ENCODE measurements around the gene RUSF1.
"Not testable (repeated sequence)": the region's sequence is repeated elsewhere in the genome, so short reads cannot be mapped to it uniquely, and the experiment has no call there.

The RUSF1 gene

GRCh38 chr16:31507929-31508705 lies at the start of gene RUSF1:
RUSF1 (minus strand) TSS chr16:31508391; CDS start chr16:31508373, 18 bp downstream.
- in situ Hi-C loops (cut with MboI; ENCODE audit: low sequenced_read_pairs): no loop called here

- in situ Hi-C loops (cut with MboI; ENCODE audit: low sequenced_read_pairs): no loop called here
These were observed 34.6 kb upstream of the RUSF1 start for GRCh38 chr16:31542763-31543162.

- in situ Hi-C loops (cut with MboI; ENCODE audit: low sequenced_read_pairs): not testable (repeated sequence)
These were observed 31.6 kb upstream of the RUSF1 start for GRCh38 chr16:31539762-31540161.

GRCh38 chr16:31538243-31538598 lies 30.0 kb upstream of the RUSF1 start:
- in situ Hi-C loops (cut with MboI; ENCODE audit: low sequenced_read_pairs): not testable (repeated sequence)

GRCh38 chr16:31537362-31538242 lies 29.4 kb upstream of the RUSF1 start:
- in situ Hi-C loops (cut with MboI; ENCODE audit: low sequenced_read_pairs): no loop called here

GRCh38 chr16:31536804-31537361 lies 28.7 kb upstream of the RUSF1 start:
- in situ Hi-C loops (cut with MboI; ENCODE audit: low sequenced_read_pairs): no loop called here

- in situ Hi-C loops (cut with MboI; ENCODE audit: low sequenced_read_pairs): no loop called here
These were observed 27.5 kb upstream of the RUSF1 start for GRCh38 chr16:31535737-31536136.

- in situ Hi-C loops (cut with MboI; ENCODE audit: low sequenced_read_pairs): no loop called here
These were observed 24.7 kb upstream of the RUSF1 start for GRCh38 chr16:31532896-31533295.

- in situ Hi-C loops (cut with MboI; ENCODE audit: low sequenced_read_pairs): no loop called here
These were observed 23.9 kb upstream of the RUSF1 start for GRCh38 chr16:31532120-31532519.

GRCh38 chr16:31531096-31531495 lies 22.9 kb upstream of the RUSF1 start:
- in situ Hi-C loops (cut with MboI; ENCODE audit: low sequenced_read_pairs): no loop called here

- in situ Hi-C loops (cut with MboI; ENCODE audit: low sequenced_read_pairs): no loop called here
These were observed 22.2 kb upstream of the RUSF1 start for GRCh38 chr16:31530405-31530804.

GRCh38 chr16:31529937-31530312 lies 21.7 kb upstream of the RUSF1 start:
- in situ Hi-C loops (cut with MboI; ENCODE audit: low sequenced_read_pairs): no loop called here

GRCh38 chr16:31529108-31529936 lies 21.1 kb upstream of the RUSF1 start:
- in situ Hi-C loops (cut with MboI; ENCODE audit: low sequenced_read_pairs): no loop called here

GRCh38 chr16:31528523-31529107 lies 20.4 kb upstream of the RUSF1 start:
- in situ Hi-C loops (cut with MboI; ENCODE audit: low sequenced_read_pairs): no loop called here

- in situ Hi-C loops (cut with MboI; ENCODE audit: low sequenced_read_pairs): no loop called here
These were observed 19.6 kb upstream of the RUSF1 start, which contains the start of gene AHSP for GRCh38 chr16:31527734-31528274. AHSP (plus strand) TSS chr16:31527900; CDS start chr16:31528140, 240 bp downstream.

- in situ Hi-C loops (cut with MboI; ENCODE audit: low sequenced_read_pairs): no loop called here
These were observed 16.9 kb upstream of the RUSF1 start for GRCh38 chr16:31525113-31525512.

GRCh38 chr16:31523768-31524167 lies 15.6 kb upstream of the RUSF1 start:
- in situ Hi-C loops (cut with MboI; ENCODE audit: low sequenced_read_pairs): not testable (repeated sequence)

GRCh38 chr16:31522071-31522470 lies 13.9 kb upstream of the RUSF1 start:
- in situ Hi-C loops (cut with MboI; ENCODE audit: low sequenced_read_pairs): no loop called here

GRCh38 chr16:31521368-31521767 lies 13.2 kb upstream of the RUSF1 start:
- in situ Hi-C loops (cut with MboI; ENCODE audit: low sequenced_read_pairs): no loop called here
